SK-N-MC (cell line): Measurements from ENCODE around the gene DIP2C.
"Not testable (repeated sequence)": the region's sequence is repeated elsewhere in the genome, so short reads cannot be mapped to it uniquely, and the experiment has no call there.

Source experiments
- DNase-seq: peaks from one replicate; pipeline ENCODE4 v3.0.0-alpha.2; 2011; ENCODE audit warnings: low read depth, low spot score
- H3K27ac ChIP-seq: fragments of 200-600 bp; sonication (generic); 2 replicates; pipeline ENCODE4 v1.5.1; 2016; ENCODE audit warnings: mixed run types
- H3K36me3 ChIP-seq: fragments of 200-600 bp; sonication (generic); 2 replicates; pipeline ENCODE4 v1.6.1; 2017; ENCODE audit warnings: antibody characterized with exemption, low read length, mixed read lengths; ENCODE audit not compliant: insufficient read depth
- H3K4me3 ChIP-seq: fragments of 200-600 bp; sonication (generic); 2 replicates; pipeline ENCODE4 v1.5.1; 2016
- H3K9ac ChIP-seq: fragments of 200-600 bp; sonication (generic); 2 replicates; pipeline ENCODE4 v1.8.0; 2017; ENCODE audit warnings: mixed run types, mixed read lengths; ENCODE audit not compliant: insufficient read length
- H3K9me3 ChIP-seq: fragments of 200-600 bp; sonication (generic); 2 replicates; pipeline ENCODE4 v1.6.1; 2017; ENCODE audit warnings: low read depth, mild to moderate bottlenecking, antibody characterized with exemption, low read length, moderate library complexity, mixed read lengths
- EZH2 ChIP-seq: fragments of 200-600 bp; sonication (generic); IDR thresholded peaks from one replicate; pipeline ENCODE4 v1.6.1; 2017; ENCODE audit warnings: antibody characterized with exemption
- FOXP2 ChIP-seq: optimal IDR thresholded peaks from 2 replicates; pipeline ENCODE3; 2011; ENCODE audit warnings: mild to moderate bottlenecking, moderate library complexity; ENCODE audit not compliant: insufficient read depth; ENCODE audit errors: extremely low read length, control extremely low read depth
- POLR2AphosphoS5 ChIP-seq: IDR thresholded peaks from 2 replicates; pipeline ENCODE4 v1.6.1; 2012; ENCODE audit warnings: mild to moderate bottlenecking, low read depth, low read length, borderline replicate concordance

The DIP2C gene

GRCh38 chr10:368579-369220, 320.8 kb downstream of the DIP2C start:
- Histone ChIP-seq H3K27ac (peak overlapping the region; percentile 57), H3K4me3 (no peak overlapping the region), H3K9ac (no peak overlapping the region), H3K9me3 (no peaks in the 10 kb centered on the region), H3K36me3 (no peaks in the 10 kb centered on the region)
- DNase-seq, result no peak
- TF ChIP-seq FOXP2 (no peak), POLR2AphosphoS5 (no peak), EZH2 (no peak)

- not testable (repeated sequence) for H3K9me3 ChIP-seq, H3K27ac ChIP-seq, H3K4me3 ChIP-seq, DNase-seq, H3K9ac ChIP-seq, H3K36me3 ChIP-seq
These were observed 321.4 kb downstream of the DIP2C start for GRCh38 chr10:368107-368506.

- no peak overlapping the region for H3K27ac ChIP-seq
- TF ChIP-seq POLR2AphosphoS5, result no peak
- no peak for TF ChIP-seq FOXP2
- no peak for TF ChIP-seq EZH2
- H3K9ac ChIP-seq, result no peak overlapping the region
These were observed 321.8 kb downstream of the DIP2C start for GRCh38 chr10:367636-368035.

GRCh38 chr10:366186-366585, 323.3 kb downstream of the DIP2C start:
- TF ChIP-seq FOXP2 (no peak), POLR2AphosphoS5 (no peak), EZH2 (no peak)
- Histone ChIP-seq H3K36me3 (no peaks in the 10 kb centered on the region; the same call in 1 of the 2 replicates), H3K4me3 (no peak overlapping the region), H3K27ac (no peak overlapping the region), H3K9ac (no peak overlapping the region), H3K9me3 (no peaks in the 10 kb centered on the region)
- no peak for DNase-seq

More at GRCh38 chr10:367636-368035, 321.8 kb downstream of the DIP2C start:
- Histone ChIP-seq H3K4me3 (no peak overlapping the region), H3K9me3 (no peaks in the 10 kb centered on the region), H3K36me3 (no peaks in the 10 kb centered on the region)
- no peak for DNase-seq

GRCh38 chr10:364267-364775, 325.1 kb downstream of the DIP2C start:
- DNase-seq, result no peak
- Histone ChIP-seq H3K36me3 (no peaks in the 10 kb centered on the region; the same call in 1 of the 2 replicates), H3K9me3 (no peaks in the 10 kb centered on the region), H3K27ac (no peak overlapping the region), H3K9ac (no peak overlapping the region), H3K4me3 (no peak overlapping the region)
- TF ChIP-seq POLR2AphosphoS5 (no peak), FOXP2 (no peak), EZH2 (no peak)

GRCh38 chr10:363152-363551, 326.3 kb downstream of the DIP2C start:
- H3K4me3 ChIP-seq, result no peak overlapping the region
- H3K36me3 ChIP-seq, result no peaks in the 10 kb centered on the region; the same call in 1 of the 2 replicates
- H3K9ac ChIP-seq, result no peak overlapping the region
- H3K9me3 ChIP-seq, result no peaks in the 10 kb centered on the region
- DNase-seq, result no peak
- no peak overlapping the region for H3K27ac ChIP-seq
- TF ChIP-seq POLR2AphosphoS5, result no peak
- TF ChIP-seq EZH2, result no peak
- TF ChIP-seq FOXP2, result no peak

- Histone ChIP-seq H3K36me3 (no peaks in the 10 kb centered on the region; the same call in 1 of the 2 replicates), H3K27ac (no peak overlapping the region), H3K9me3 (no peaks in the 10 kb centered on the region), H3K4me3 (no peak overlapping the region), H3K9ac (no peak overlapping the region)
- TF ChIP-seq FOXP2 (no peak), POLR2AphosphoS5 (no peak), EZH2 (no peak)
- DNase-seq, result no peak
These were observed 328.0 kb downstream of the DIP2C start for GRCh38 chr10:361203-362081.

GRCh38 chr10:360653-361052, 328.8 kb downstream of the DIP2C start:
- Histone ChIP-seq H3K27ac (no peak overlapping the region), H3K9ac (no peak overlapping the region), H3K9me3 (no peaks in the 10 kb centered on the region), H3K36me3 (no peaks in the 10 kb centered on the region; the same call in 1 of the 2 replicates), H3K4me3 (no peak overlapping the region)
- no peak for DNase-seq
- TF ChIP-seq FOXP2 (no peak), EZH2 (no peak), POLR2AphosphoS5 (no peak)

- DNase-seq, result no peak
- no peak for TF ChIP-seq EZH2
- no peak for TF ChIP-seq POLR2AphosphoS5
- TF ChIP-seq FOXP2, result no peak
- no peak overlapping the region for H3K27ac ChIP-seq
- H3K9me3 ChIP-seq, result no peaks in the 10 kb centered on the region
- no peak overlapping the region for H3K9ac ChIP-seq
- H3K36me3 ChIP-seq, result no peaks in the 10 kb centered on the region; the same call in 1 of the 2 replicates
- no peak overlapping the region for H3K4me3 ChIP-seq
These were observed 329.7 kb downstream of the DIP2C start for GRCh38 chr10:359762-360161.
